COR-L47 (cell line): ENCODE data around the gene LETM1.

ENCODE experiments used
- DNase-seq: peaks from one replicate; lab custom pipeline; 2025; lab: John Stamatoyannopoulos, UW

Gene LETM1

DNA sequence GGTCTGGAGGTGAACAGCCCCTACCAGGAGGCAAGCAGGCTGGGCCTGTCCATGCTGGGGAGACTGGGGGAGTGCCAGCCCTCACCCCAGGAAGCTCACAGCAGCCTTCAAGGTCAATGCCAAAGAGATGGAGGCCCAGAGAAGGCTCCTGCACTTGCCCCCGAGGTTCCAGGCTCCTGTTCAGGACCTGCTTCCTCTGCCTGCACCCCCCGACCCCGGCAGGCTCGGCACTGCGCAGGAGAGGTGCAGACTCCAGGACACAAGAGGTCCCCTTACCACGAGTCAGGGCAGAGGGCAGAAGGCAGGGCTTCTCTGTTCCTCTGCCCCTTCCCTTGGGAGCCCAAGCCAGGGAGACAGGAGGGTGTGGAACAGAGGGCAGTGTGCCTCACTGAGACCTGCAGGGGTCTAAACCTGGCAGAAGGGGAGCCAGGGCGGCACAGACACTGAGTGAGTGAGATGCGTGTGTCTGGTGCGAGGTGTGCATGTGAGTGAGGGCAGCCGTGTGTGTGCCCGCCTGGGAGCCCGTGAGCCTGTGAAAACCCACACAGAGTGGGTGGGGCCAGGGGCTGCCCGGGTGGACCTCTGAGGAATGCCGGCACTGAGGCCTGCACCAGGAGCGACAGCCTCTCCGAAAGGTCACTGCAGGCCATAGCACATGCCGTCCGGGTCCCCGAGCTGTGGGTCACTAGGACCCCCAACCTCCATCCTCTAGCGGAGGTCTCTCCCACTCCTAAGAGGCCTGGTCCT, 93.5 kb downstream of the LETM1 start:
- DNase-seq = no peak
